Lower leg skin (tissue), 3 donors: Measurements from ENCODE around the gene YY1.

ENCODE experiments used
- POLR2A ChIP-seq, 2 donors: fragments of 450-650 bp; IDR thresholded peaks; one replicate each; pipeline ENCODE4 v1.6.1; 2016 to 2017; ENCODE audit warnings: antibody characterized with exemption in 2 of 2, mild to moderate bottlenecking in 1 of 2, moderate library complexity in 1 of 2
- TF ChIP-seq, protein P1 (sequence below), 3 donors: fragments of 450-650 bp; IDR thresholded peaks; one replicate each; pipeline ENCODE4 v1.5.1; 2016; ENCODE audit warnings: antibody characterized with exemption in 3 of 3, mild to moderate bottlenecking in 3 of 3, moderate library complexity in 2 of 3

DNA sequence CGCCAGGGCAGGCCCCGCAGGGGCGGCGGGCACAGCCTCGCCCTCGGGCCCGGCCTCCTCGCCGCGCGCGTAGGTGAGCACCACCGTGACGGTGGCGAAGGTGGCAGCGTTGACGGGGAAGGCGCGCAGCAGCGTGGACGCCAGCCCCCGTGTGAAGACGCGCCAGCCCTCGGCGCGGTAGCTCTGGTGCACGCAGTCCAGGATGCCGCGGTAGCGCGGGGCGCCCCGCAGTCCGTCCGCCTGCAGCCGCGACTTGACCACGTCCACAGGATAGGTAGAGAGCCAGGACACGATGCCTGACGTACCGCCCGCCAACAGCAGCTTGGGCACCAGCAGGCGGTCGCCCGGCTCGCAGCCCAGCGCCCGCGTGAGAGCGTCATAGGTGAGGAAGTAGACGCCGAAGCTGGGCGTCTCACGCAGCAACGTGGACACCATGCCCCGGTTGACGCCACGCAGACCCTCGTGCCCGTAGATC is 53.4 kb downstream of the YY1 start:
- TF ChIP-seq, protein P1, sequence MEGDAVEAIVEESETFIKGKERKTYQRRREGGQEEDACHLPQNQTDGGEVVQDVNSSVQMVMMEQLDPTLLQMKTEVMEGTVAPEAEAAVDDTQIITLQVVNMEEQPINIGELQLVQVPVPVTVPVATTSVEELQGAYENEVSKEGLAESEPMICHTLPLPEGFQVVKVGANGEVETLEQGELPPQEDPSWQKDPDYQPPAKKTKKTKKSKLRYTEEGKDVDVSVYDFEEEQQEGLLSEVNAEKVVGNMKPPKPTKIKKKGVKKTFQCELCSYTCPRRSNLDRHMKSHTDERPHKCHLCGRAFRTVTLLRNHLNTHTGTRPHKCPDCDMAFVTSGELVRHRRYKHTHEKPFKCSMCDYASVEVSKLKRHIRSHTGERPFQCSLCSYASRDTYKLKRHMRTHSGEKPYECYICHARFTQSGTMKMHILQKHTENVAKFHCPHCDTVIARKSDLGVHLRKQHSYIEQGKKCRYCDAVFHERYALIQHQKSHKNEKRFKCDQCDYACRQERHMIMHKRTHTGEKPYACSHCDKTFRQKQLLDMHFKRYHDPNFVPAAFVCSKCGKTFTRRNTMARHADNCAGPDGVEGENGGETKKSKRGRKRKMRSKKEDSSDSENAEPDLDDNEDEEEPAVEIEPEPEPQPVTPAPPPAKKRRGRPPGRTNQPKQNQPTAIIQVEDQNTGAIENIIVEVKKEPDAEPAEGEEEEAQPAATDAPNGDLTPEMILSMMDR (IDR thresholded peaks at IDR 0.05) = no peak
- TF ChIP-seq POLR2A (IDR thresholded peaks at IDR 0.05) = no peak
